HepG2 (cell line): ENCODE measurements around the gene KDM5B. TPM values are rescaled to one million over a fixed set of nuclear protein-coding genes. Genes with fewer than 3 reads are reported as not detected.

Experiments used
- DR1 ChIP-seq: sonication (generic); formaldehyde crosslinking; IDR thresholded peaks from 2 replicates; pipeline ENCODE4 v1.8.0; 2021; ENCODE audit warnings: mild to moderate bottlenecking, missing genetic modification reagents, inconsistent platforms
- FOXA3 ChIP-seq: IDR thresholded peaks from 2 replicates; pipeline ENCODE4 v1.6.1; 2016; ENCODE audit warnings: missing genetic modification reagents, missing compliant biosample characterization
- GFI1 ChIP-seq: sonication (generic); formaldehyde crosslinking; IDR thresholded peaks from 2 replicates; pipeline ENCODE4 v1.5.0; 2020; ENCODE audit warnings: missing genetic modification reagents, mild to moderate bottlenecking, borderline replicate concordance
- HCFC1 ChIP-seq: fragments of 150-350 bp; IDR thresholded peaks from 2 replicates; pipeline ENCODE4 v1.6.1; 2014; ENCODE audit warnings: low read depth, low read length
- HNF4A ChIP-seq: sonication (generic); formaldehyde crosslinking; IDR thresholded peaks from 2 replicates; pipeline ENCODE4 v1.4.0; 2020; ENCODE audit warnings: missing genetic modification reagents
- KLF6 ChIP-seq: IDR thresholded peaks from 2 replicates; pipeline ENCODE4 v1.8.0; 2016; ENCODE audit warnings: missing biosample characterization, missing genetic modification reagents
- MZF1 ChIP-seq: sonication (generic); formaldehyde crosslinking; IDR thresholded peaks from 2 replicates; pipeline ENCODE4 v1.8.1; 2023; ENCODE audit warnings: mild to moderate bottlenecking, missing genetic modification reagents, borderline replicate concordance
- NBN ChIP-seq: fragments of 450-650 bp; conservative IDR thresholded peaks from 2 replicates; pipeline ENCODE4 v1.6.1; 2017
- PCBP2 ChIP-seq: fragments of 200-400 bp; formaldehyde crosslinking; optimal IDR thresholded peaks from 2 replicates; pipeline ENCODE3; 2018; ENCODE audit warnings: low read length, low read depth; ENCODE audit not compliant: poor library complexity, severe bottlenecking
- PTBP1 ChIP-seq: fragments of 200-400 bp; formaldehyde crosslinking; IDR thresholded peaks from 2 replicates; pipeline ENCODE4 v1.6.1; 2018; ENCODE audit warnings: low read length, low read depth; ENCODE audit not compliant: poor library complexity, severe bottlenecking
- RCOR2 ChIP-seq: IDR thresholded peaks from 2 replicates; pipeline ENCODE4 v1.6.1; 2016; ENCODE audit warnings: missing biosample characterization, missing genetic modification reagents
- SAP130 ChIP-seq: IDR thresholded peaks from 2 replicates; pipeline ENCODE4 v1.6.1; 2016; ENCODE audit warnings: low read depth
- SRY ChIP-seq: sonication (generic); formaldehyde crosslinking; IDR thresholded peaks from 2 replicates; pipeline ENCODE4 v1.8.0; 2022; ENCODE audit warnings: mild to moderate bottlenecking, missing genetic modification reagents
- ZBTB38 ChIP-seq: sonication (generic); formaldehyde crosslinking; IDR thresholded peaks from 2 replicates; pipeline ENCODE4 v1.5.1; 2020; ENCODE audit warnings: mild to moderate bottlenecking, missing genetic modification reagents
- ZFAT ChIP-seq: sonication (generic); formaldehyde crosslinking; conservative IDR thresholded peaks from 2 replicates; pipeline ENCODE4 v1.8.1; 2023; ENCODE audit warnings: missing genetic modification reagents, inconsistent platforms
- ZNF235 ChIP-seq: sonication (generic); formaldehyde crosslinking; IDR thresholded peaks from 2 replicates; pipeline ENCODE4 v1.8.1; 2023; ENCODE audit warnings: mild to moderate bottlenecking, missing genetic modification reagents, borderline replicate concordance
- ZNF274 ChIP-seq: sonication (generic); formaldehyde crosslinking; IDR thresholded peaks from 2 replicates; pipeline ENCODE4 v1.5.1; 2020; ENCODE audit warnings: mild to moderate bottlenecking, missing genetic modification reagents
- ZNF367 ChIP-seq: sonication (generic); formaldehyde crosslinking; IDR thresholded peaks from 2 replicates; pipeline ENCODE4 v1.4.0; 2020; ENCODE audit warnings: missing genetic modification reagents, borderline replicate concordance
- ZNF432 ChIP-seq: sonication (generic); formaldehyde crosslinking; IDR thresholded peaks from 2 replicates; pipeline ENCODE4 v1.5.0; 2020; ENCODE audit warnings: missing genetic modification reagents, mild to moderate bottlenecking, borderline replicate concordance
- ZNF883 ChIP-seq: sonication (generic); formaldehyde crosslinking; IDR thresholded peaks from 2 replicates; pipeline ENCODE4 v1.5.1; 2020; ENCODE audit warnings: mild to moderate bottlenecking, missing genetic modification reagents; ENCODE audit errors: not compliant biosample characterization
- polyA plus RNA-seq, 8 experiments: library from polyadenylated mRNA; depleted of rRNA in 3 of 8; stranded (reverse) in 7 of 8; unstranded in 1 of 8; fragments of >200 nt; fragmentation: Illumina TruSeq in 4 of 8; extraction: Trizol in 4 of 8; gene quantifications; 2 replicates each; pipeline versions ENCODE4 v1.2.1 to v1.2.3, GENCODE V29; 2011 to 2016; ENCODE audit warnings: low read depth in 4 of 8, missing spikeins in 1 of 8, mixed read lengths in 1 of 8; ENCODE audit not compliant: insufficient read depth in 1 of 8
- total RNA-seq, 5 experiments: library from RNA; depleted of rRNA; stranded (reverse); fragments of >200 nt; fragmentation: Illumina TruSeq; extraction: Trizol; gene quantifications; 2 replicates each; pipeline ENCODE4 v1.2.3, GENCODE V29; 2016; ENCODE audit warnings: low read depth in 1 of 5
- TF ChIP-seq, protein P1 (sequence below): IDR thresholded peaks from 2 replicates; pipeline ENCODE4 v1.6.1; 2016
- TF ChIP-seq, protein P2 (sequence below): IDR thresholded peaks from 2 replicates; pipeline ENCODE4 v1.6.1; 2016; ENCODE audit warnings: low read depth
- TF ChIP-seq, protein P3 (sequence below): sonication (generic); formaldehyde crosslinking; IDR thresholded peaks from 2 replicates; pipeline ENCODE4 v1.4.0; 2020; ENCODE audit warnings: missing genetic modification reagents, mild to moderate bottlenecking, borderline replicate concordance
- TF ChIP-seq, protein P4 (sequence below): sonication (generic); formaldehyde crosslinking; IDR thresholded peaks from 2 replicates; pipeline ENCODE4 v1.4.0; 2020; ENCODE audit warnings: missing genetic modification reagents

The KDM5B gene
- total and polyA plus RNA-seq, 2 of the 13 experiments (the other 11 are each of a cell fraction or from before 2014, with no cell fraction given) = 34.2 to 35.4 TPM

DNA sequence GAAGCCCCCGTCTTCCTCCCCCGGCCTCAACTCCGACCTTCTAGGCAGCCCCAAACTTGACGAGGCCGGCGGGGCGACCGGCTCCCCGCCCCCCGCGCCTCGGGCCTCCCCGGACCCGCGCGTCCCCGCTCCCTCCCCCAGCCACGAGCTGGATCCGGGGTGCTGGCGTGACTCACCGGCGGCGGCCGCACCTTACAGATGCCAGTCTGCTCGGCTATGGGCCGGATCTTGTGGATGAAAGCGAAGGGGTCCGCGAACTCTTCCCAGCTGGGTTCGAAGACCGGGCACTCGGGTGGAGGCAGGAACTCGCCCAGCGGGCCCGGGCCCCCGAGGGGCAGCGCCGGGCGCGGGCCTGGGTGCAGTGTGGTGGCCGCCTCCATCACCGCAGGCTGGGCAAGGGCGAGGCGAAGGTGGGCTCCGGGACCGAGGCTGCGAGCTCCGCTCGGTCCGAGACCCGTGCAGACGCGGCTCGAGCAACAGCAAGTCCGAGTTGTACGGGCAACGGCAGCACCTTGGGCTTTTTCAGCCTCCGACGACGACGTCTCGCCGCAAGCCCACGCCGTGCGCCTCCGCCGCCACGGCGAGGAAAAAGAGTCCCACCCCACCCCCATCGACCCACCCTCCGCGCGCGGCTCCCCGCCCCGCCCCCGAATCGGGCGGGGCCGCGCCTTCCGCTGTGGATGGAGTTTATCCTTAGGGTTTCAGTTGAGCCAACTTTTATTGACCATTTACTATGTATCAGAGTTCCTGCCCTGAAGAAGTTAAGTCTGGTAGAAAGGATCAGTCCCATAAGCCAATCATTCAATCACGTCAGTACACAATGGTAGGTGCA, at the start of gene KDM5B (continued):
- no peak for TF ChIP-seq PCBP2
- peak; percentile 56; the same call in 1 of the 2 replicates for TF ChIP-seq ZNF235
- TF ChIP-seq PTBP1 = no peak
- no peak for TF ChIP-seq MZF1 (CRISPR knock-in tag)
- peak; percentile 75 for TF ChIP-seq FOXA3 (CRISPR knock-in tag)
- TF ChIP-seq RCOR2 = peak; percentile 48
- TF ChIP-seq ZNF883 (CRISPR knock-in tag) = peak; percentile 30
- TF ChIP-seq GFI1 (CRISPR knock-in tag) = 0 out of 2 replicates have a peak, but pooled peaks have one; percentile 53
- TF ChIP-seq, protein P1, sequence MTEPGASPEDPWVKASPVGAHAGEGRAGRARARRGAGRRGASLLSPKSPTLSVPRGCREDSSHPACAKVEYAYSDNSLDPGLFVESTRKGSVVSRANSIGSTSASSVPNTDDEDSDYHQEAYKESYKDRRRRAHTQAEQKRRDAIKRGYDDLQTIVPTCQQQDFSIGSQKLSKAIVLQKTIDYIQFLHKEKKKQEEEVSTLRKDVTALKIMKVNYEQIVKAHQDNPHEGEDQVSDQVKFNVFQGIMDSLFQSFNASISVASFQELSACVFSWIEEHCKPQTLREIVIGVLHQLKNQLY (CRISPR knock-in tag) = no peak
- TF ChIP-seq, protein P2, sequence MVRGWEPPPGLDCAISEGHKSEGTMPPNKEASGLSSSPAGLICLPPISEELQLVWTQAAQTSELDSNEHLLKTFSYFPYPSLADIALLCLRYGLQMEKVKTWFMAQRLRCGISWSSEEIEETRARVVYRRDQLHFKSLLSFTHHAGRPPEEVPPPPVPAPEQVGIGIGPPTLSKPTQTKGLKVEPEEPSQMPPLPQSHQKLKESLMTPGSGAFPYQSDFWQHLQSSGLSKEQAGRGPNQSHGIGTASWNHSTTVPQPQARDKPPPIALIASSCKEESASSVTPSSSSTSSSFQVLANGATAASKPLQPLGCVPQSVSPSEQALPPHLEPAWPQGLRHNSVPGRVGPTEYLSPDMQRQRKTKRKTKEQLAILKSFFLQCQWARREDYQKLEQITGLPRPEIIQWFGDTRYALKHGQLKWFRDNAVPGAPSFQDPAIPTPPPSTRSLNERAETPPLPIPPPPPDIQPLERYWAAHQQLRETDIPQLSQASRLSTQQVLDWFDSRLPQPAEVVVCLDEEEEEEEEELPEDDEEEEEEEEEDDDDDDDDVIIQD (CRISPR knock-in tag) = no peak
- TF ChIP-seq ZNF367 (CRISPR knock-in tag) = peak; percentile 100
- TF ChIP-seq, protein P3, sequence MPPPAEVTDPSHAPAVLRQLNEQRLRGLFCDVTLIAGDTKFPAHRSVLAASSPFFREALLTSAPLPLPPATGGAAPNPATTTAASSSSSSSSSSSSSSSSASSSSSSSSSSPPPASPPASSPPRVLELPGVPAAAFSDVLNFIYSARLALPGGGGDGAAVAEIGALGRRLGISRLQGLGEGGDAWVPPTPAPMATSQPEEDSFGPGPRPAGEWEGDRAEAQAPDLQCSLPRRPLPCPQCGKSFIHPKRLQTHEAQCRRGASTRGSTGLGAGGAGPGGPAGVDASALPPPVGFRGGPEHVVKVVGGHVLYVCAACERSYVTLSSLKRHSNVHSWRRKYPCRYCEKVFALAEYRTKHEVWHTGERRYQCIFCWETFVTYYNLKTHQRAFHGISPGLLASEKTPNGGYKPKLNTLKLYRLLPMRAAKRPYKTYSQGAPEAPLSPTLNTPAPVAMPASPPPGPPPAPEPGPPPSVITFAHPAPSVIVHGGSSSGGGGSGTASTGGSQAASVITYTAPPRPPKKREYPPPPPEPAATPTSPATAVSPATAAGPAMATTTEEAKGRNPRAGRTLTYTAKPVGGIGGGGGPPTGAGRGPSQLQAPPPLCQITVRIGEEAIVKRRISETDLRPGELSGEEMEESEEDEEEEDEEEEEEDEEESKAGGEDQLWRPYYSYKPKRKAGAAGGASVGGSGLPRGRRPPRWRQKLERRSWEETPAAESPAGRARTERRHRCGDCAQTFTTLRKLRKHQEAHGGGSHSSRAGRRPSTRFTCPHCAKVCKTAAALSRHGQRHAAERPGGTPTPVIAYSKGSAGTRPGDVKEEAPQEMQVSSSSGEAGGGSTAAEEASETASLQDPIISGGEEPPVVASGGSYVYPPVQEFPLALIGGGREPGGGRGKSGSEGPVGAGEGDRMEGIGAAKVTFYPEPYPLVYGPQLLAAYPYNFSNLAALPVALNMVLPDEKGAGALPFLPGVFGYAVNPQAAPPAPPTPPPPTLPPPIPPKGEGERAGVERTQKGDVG = no peak
- TF ChIP-seq DR1 (CRISPR knock-in tag) = peak; percentile 63
- TF ChIP-seq ZNF274 = peak; percentile 78; the same call in 1 of the 2 replicates
- peak; percentile 66 for TF ChIP-seq ZBTB38 (CRISPR knock-in tag)
- no peak for TF ChIP-seq ZFAT (CRISPR knock-in tag)
- TF ChIP-seq ZNF432 (CRISPR knock-in tag) = no peak
- TF ChIP-seq NBN = no peak
- TF ChIP-seq SRY = peak; percentile 76; the same call in 1 of the 2 replicates
- TF ChIP-seq KLF6 = peak; percentile 95
- TF ChIP-seq, protein P4, sequence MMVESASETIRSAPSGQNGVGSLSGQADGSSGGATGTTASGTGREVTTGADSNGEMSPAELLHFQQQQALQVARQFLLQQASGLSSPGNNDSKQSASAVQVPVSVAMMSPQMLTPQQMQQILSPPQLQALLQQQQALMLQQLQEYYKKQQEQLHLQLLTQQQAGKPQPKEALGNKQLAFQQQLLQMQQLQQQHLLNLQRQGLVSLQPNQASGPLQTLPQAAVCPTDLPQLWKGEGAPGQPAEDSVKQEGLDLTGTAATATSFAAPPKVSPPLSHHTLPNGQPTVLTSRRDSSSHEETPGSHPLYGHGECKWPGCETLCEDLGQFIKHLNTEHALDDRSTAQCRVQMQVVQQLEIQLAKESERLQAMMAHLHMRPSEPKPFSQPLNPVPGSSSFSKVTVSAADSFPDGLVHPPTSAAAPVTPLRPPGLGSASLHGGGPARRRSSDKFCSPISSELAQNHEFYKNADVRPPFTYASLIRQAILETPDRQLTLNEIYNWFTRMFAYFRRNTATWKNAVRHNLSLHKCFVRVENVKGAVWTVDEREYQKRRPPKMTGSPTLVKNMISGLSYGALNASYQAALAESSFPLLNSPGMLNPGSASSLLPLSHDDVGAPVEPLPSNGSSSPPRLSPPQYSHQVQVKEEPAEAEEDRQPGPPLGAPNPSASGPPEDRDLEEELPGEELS (CRISPR knock-in tag) = peak; percentile 81
- TF ChIP-seq SAP130 (CRISPR knock-in tag) = peak; percentile 98
- no peak for TF ChIP-seq HCFC1
- no peak for TF ChIP-seq HNF4A (CRISPR knock-in tag)
